ENCODE results near the gene PDZRN3. TPM values are rescaled to one million over a fixed set of nuclear protein-coding genes. Genes with fewer than 3 reads are reported as not detected.

PDZRN3 gene
- not detected in 2 replicates for total RNA-seq

- no peak for DNase-seq (ENCODE audit: low spot score)
- no peaks in the 10 kb centered on the region for H3K36me3 Mint-ChIP-seq (ENCODE audit: low read depth)
- H3K4me1 Mint-ChIP-seq (ENCODE audit: low read depth), result no peaks in the 10 kb centered on the region
- intact Hi-C loops (cut with micrococcal nuclease), result no loop called here
- H3K27ac Mint-ChIP-seq, result no peak within 1 kb of the TSS
- no peak within 1 kb of the TSS for H3K4me3 Mint-ChIP-seq
- H3K27me3 Mint-ChIP-seq (ENCODE audit: insufficient read depth), result peaks cover 12% of the 10 kb centered on the region
- H3K9me3 Mint-ChIP-seq, result no peaks in the 10 kb centered on the region
Measured at GRCh38 chr3:73624821-73625665, at the start of gene PDZRN3. TSS of gene PDZRN3 (minus strand) at chr3:73624941.

GRCh38 chr3:73674280-73674679 lies 49.5 kb upstream of the PDZRN3 start:
- DNase-seq (ENCODE audit: low spot score), result no peak
- H3K27me3 Mint-ChIP-seq (ENCODE audit: insufficient read depth), result no peaks in the 10 kb centered on the region
- H3K36me3 Mint-ChIP-seq (ENCODE audit: low read depth), result no peaks in the 10 kb centered on the region
- H3K4me3 Mint-ChIP-seq, result no peak overlapping the region
- intact Hi-C loops (cut with micrococcal nuclease), result no loop called here
- H3K9me3 Mint-ChIP-seq, result no peaks in the 10 kb centered on the region
- no peaks in the 10 kb centered on the region for H3K4me1 Mint-ChIP-seq (ENCODE audit: low read depth)
- H3K27ac Mint-ChIP-seq, result no peak overlapping the region

GRCh38 chr3:73669260-73669659 lies 44.5 kb upstream of the PDZRN3 start:
- intact Hi-C loops (cut with micrococcal nuclease), result no loop called here
- H3K9me3 Mint-ChIP-seq, result peaks cover 3% of the 10 kb centered on the region
- no peaks in the 10 kb centered on the region for H3K27me3 Mint-ChIP-seq (ENCODE audit: insufficient read depth)
- DNase-seq (ENCODE audit: low spot score), result no peak
- H3K36me3 Mint-ChIP-seq (ENCODE audit: low read depth), result no peaks in the 10 kb centered on the region
- H3K27ac Mint-ChIP-seq, result no peak overlapping the region
- H3K4me1 Mint-ChIP-seq (ENCODE audit: low read depth), result no peaks in the 10 kb centered on the region
- H3K4me3 Mint-ChIP-seq, result no peak overlapping the region

GRCh38 chr3:73668391-73668790 lies 43.6 kb upstream of the PDZRN3 start:
- Mint-ChIP-seq H3K4me1 (ENCODE audit: low read depth) (no peaks in the 10 kb centered on the region), H3K27ac (no peak overlapping the region), H3K9me3 (peaks cover 3% of the 10 kb centered on the region), H3K36me3 (ENCODE audit: low read depth) (no peaks in the 10 kb centered on the region), H3K4me3 (no peak overlapping the region), H3K27me3 (ENCODE audit: insufficient read depth) (no peaks in the 10 kb centered on the region)
- no peak for DNase-seq (ENCODE audit: low spot score)
- intact Hi-C loops (cut with micrococcal nuclease), result no loop called here

GRCh38 chr3:73667889-73668288 lies 43.1 kb upstream of the PDZRN3 start:
- Mint-ChIP-seq H3K4me3 (no peak overlapping the region), H3K4me1 (ENCODE audit: low read depth) (no peaks in the 10 kb centered on the region), H3K27me3 (ENCODE audit: insufficient read depth) (no peaks in the 10 kb centered on the region), H3K36me3 (ENCODE audit: low read depth) (no peaks in the 10 kb centered on the region), H3K27ac (no peak overlapping the region), H3K9me3 (peaks cover 3% of the 10 kb centered on the region)
- DNase-seq (ENCODE audit: low spot score), result no peak
- intact Hi-C loops (cut with micrococcal nuclease), result no loop called here

GRCh38 chr3:73665286-73665685 lies 40.5 kb upstream of the PDZRN3 start:
- no peak for DNase-seq (ENCODE audit: low spot score)
- no peaks in the 10 kb centered on the region for H3K36me3 Mint-ChIP-seq (ENCODE audit: low read depth)
- H3K9me3 Mint-ChIP-seq, result peaks cover 3% of the 10 kb centered on the region
- no peak overlapping the region for H3K27ac Mint-ChIP-seq
- H3K4me3 Mint-ChIP-seq, result no peak overlapping the region
- H3K27me3 Mint-ChIP-seq (ENCODE audit: insufficient read depth), result no peaks in the 10 kb centered on the region
- no peaks in the 10 kb centered on the region for H3K4me1 Mint-ChIP-seq (ENCODE audit: low read depth)
- intact Hi-C loops (cut with micrococcal nuclease), result no loop called here

GRCh38 chr3:73664389-73664788 lies 39.6 kb upstream of the PDZRN3 start:
- Mint-ChIP-seq H3K27ac (no peak overlapping the region), H3K27me3 (ENCODE audit: insufficient read depth) (no peaks in the 10 kb centered on the region), H3K9me3 (peaks cover 3% of the 10 kb centered on the region), H3K4me3 (no peak overlapping the region), H3K4me1 (ENCODE audit: low read depth) (no peaks in the 10 kb centered on the region), H3K36me3 (ENCODE audit: low read depth) (no peaks in the 10 kb centered on the region)
- no peak for DNase-seq (ENCODE audit: low spot score)
- intact Hi-C loops (cut with micrococcal nuclease), result no loop called here

GRCh38 chr3:73663495-73663894 lies 38.8 kb upstream of the PDZRN3 start:
- Mint-ChIP-seq H3K36me3 (ENCODE audit: low read depth) (no peaks in the 10 kb centered on the region), H3K4me3 (no peak overlapping the region), H3K27me3 (ENCODE audit: insufficient read depth) (no peaks in the 10 kb centered on the region), H3K4me1 (ENCODE audit: low read depth) (no peaks in the 10 kb centered on the region), H3K27ac (no peak overlapping the region), H3K9me3 (peaks cover 3% of the 10 kb centered on the region)
- DNase-seq (ENCODE audit: low spot score), result no peak
- intact Hi-C loops (cut with micrococcal nuclease), result no loop called here

GRCh38 chr3:73661265-73661664 lies 36.5 kb upstream of the PDZRN3 start:
- Mint-ChIP-seq H3K36me3 (ENCODE audit: low read depth) (no peaks in the 10 kb centered on the region), H3K4me3 (no peak overlapping the region), H3K9me3 (no peaks in the 10 kb centered on the region), H3K27ac (no peak overlapping the region), H3K4me1 (ENCODE audit: low read depth) (no peaks in the 10 kb centered on the region), H3K27me3 (ENCODE audit: insufficient read depth) (no peaks in the 10 kb centered on the region)
- no peak for DNase-seq (ENCODE audit: low spot score)
- intact Hi-C loops (cut with micrococcal nuclease), result no loop called here

- no peak for DNase-seq (ENCODE audit: low spot score)
- Mint-ChIP-seq H3K27me3 (ENCODE audit: insufficient read depth) (no peaks in the 10 kb centered on the region), H3K4me1 (ENCODE audit: low read depth) (no peaks in the 10 kb centered on the region), H3K36me3 (ENCODE audit: low read depth) (no peaks in the 10 kb centered on the region), H3K9me3 (peaks cover 3% of the 10 kb centered on the region), H3K27ac (no peak overlapping the region), H3K4me3 (no peak overlapping the region)
- intact Hi-C loops (cut with micrococcal nuclease), result no loop called here
Measured at GRCh38 chr3:73658227-73658626, 33.5 kb upstream of the PDZRN3 start.

GRCh38 chr3:73657186-73657585 lies 32.4 kb upstream of the PDZRN3 start:
- Mint-ChIP-seq H3K4me3 (no peak overlapping the region), H3K4me1 (ENCODE audit: low read depth) (no peaks in the 10 kb centered on the region), H3K9me3 (peaks cover 3% of the 10 kb centered on the region), H3K36me3 (ENCODE audit: low read depth) (no peaks in the 10 kb centered on the region), H3K27ac (no peak overlapping the region), H3K27me3 (ENCODE audit: insufficient read depth) (no peaks in the 10 kb centered on the region)
- no peak for DNase-seq (ENCODE audit: low spot score)
- intact Hi-C loops (cut with micrococcal nuclease), result no loop called here

- peaks cover 3% of the 10 kb centered on the region for H3K9me3 Mint-ChIP-seq
- no peak overlapping the region for H3K27ac Mint-ChIP-seq
- intact Hi-C loops (cut with micrococcal nuclease), result no loop called here
- no peaks in the 10 kb centered on the region for H3K27me3 Mint-ChIP-seq (ENCODE audit: insufficient read depth)
- DNase-seq (ENCODE audit: low spot score), result no peak
- no peaks in the 10 kb centered on the region for H3K4me1 Mint-ChIP-seq (ENCODE audit: low read depth)
- H3K4me3 Mint-ChIP-seq, result no peak overlapping the region
- H3K36me3 Mint-ChIP-seq (ENCODE audit: low read depth), result no peaks in the 10 kb centered on the region
Measured at GRCh38 chr3:73656241-73656890, 31.6 kb upstream of the PDZRN3 start.

- no peak overlapping the region for H3K27ac Mint-ChIP-seq
- intact Hi-C loops (cut with micrococcal nuclease), result no loop called here
Measured at GRCh38 chr3:73655197-73655596, 30.5 kb upstream of the PDZRN3 start.

More at GRCh38 chr3:73655197-73655596, 30.5 kb upstream of the PDZRN3 start:
- H3K9me3 Mint-ChIP-seq, result peaks cover 3% of the 10 kb centered on the region
- no peaks in the 10 kb centered on the region for H3K27me3 Mint-ChIP-seq (ENCODE audit: insufficient read depth)
- no peak for DNase-seq (ENCODE audit: low spot score)
- no peaks in the 10 kb centered on the region for H3K4me1 Mint-ChIP-seq (ENCODE audit: low read depth)
- no peaks in the 10 kb centered on the region for H3K36me3 Mint-ChIP-seq (ENCODE audit: low read depth)
- H3K4me3 Mint-ChIP-seq, result no peak overlapping the region

Data from activated T-helper 1 cell treated with anti-CD3 and anti-CD28 coated beads, Interleukin-12 subunit alpha, Interleukin-12 subunit beta, Interleukin-2, Interleukin-4 antibody, amounts not matched to agents 30 ng/mL and 10 ng/mL and 1 ng/mL, durations not matched to agents 14 hours and 24 hours and 36 hours (primary cell).